Uterus (tissue), 2 donors: Measurements from ENCODE around the gene ELOVL5.

Source experiments
- CTCF ChIP-seq, 4 experiments: fragments of 200-600 bp in 2 of 4; fragments of 450-650 bp in 2 of 4; sonication (generic) in 2 of 4; IDR thresholded peaks; one replicate each; pipeline ENCODE4 v1.5.1; 2016 to 2019; ENCODE audit warnings: antibody characterized with exemption in 4 of 4, mild to moderate bottlenecking in 2 of 4, moderate library complexity in 1 of 4
- POLR2A ChIP-seq, 2 donors: fragments of 450-650 bp; IDR thresholded peaks; one replicate each; pipeline ENCODE4 v1.6.1; 2016; ENCODE audit warnings: antibody characterized with exemption in 2 of 2, mild to moderate bottlenecking in 1 of 2, moderate library complexity in 1 of 2

- TF ChIP-seq POLR2A (IDR thresholded peaks at IDR 0.05) (no peak), CTCF (IDR thresholded peaks at IDR 0.05) (no peak)
These were observed 11.0 kb upstream of the ELOVL5 start for GRCh38 chr6:53359843-53360092.
